G401 (cell line): ENCODE measurements around the gene ACTR6. TPM values are rescaled to one million over a fixed set of nuclear protein-coding genes. Genes with fewer than 3 reads are reported as not detected.
A peak's percentile ranks its signal among the peaks of the same experiment; 100 is the strongest.
"Not testable (repeated sequence)": the region's sequence is repeated elsewhere in the genome, so short reads cannot be mapped to it uniquely, and the experiment has no call there.

Experiments
- DNase-seq: peaks from one replicate; pipeline ENCODE4 v3.0.0-alpha.2; 2015; ENCODE audit warnings: low spot score
- in situ Hi-C: cut with HindIII; loops from 2 replicates; pipeline ENCODE4 v1.10.0; 2016; ENCODE audit warnings: low sequenced_read_pairs, mixed read lengths
- total RNA-seq: library from RNA; depleted of rRNA; stranded (reverse); fragments of >200 nt; shearing (Covaris generic); gene quantifications from 2 replicates; pipeline ENCODE4 v1.2.3, GENCODE V29; 2014; rRNA removed

Gene ACTR6
- total RNA-seq, 1 experiment from 2014 or later: 38.1 TPM

GRCh38 chr12:100251917-100252316 is 51.3 kb downstream of the ACTR6 start:
- in situ Hi-C loops: no loop called here
- DNase-seq: no peak

- no peak for DNase-seq
- in situ Hi-C loops: no loop called here
Observed at GRCh38 chr12:100253437-100253836, 52.8 kb downstream of the ACTR6 start.

- in situ Hi-C loops: no loop called here
Observed at GRCh38 chr12:100254876-100255275, 54.3 kb downstream of the ACTR6 start.

GRCh38 chr12:100258127-100258526 is 57.5 kb downstream of the ACTR6 start:
- in situ Hi-C loops: no loop called here
- no peak for DNase-seq

More at GRCh38 chr12:100254876-100255275, 54.3 kb downstream of the ACTR6 start:
- DNase-seq: no peak

GRCh38 chr12:100263131-100263530 is 62.5 kb downstream of the ACTR6 start:
- in situ Hi-C loops: no loop called here

GRCh38 chr12:100265107-100265506 is 64.5 kb downstream of the ACTR6 start:
- in situ Hi-C loops, DNase-seq: not testable (repeated sequence)

More at GRCh38 chr12:100263131-100263530, 62.5 kb downstream of the ACTR6 start:
- no peak for DNase-seq

- in situ Hi-C loops: no loop called here
- no peak for DNase-seq
Observed at GRCh38 chr12:100265732-100266584, 65.3 kb downstream of the ACTR6 start.

GRCh38 chr12:100266585-100266834 is 65.9 kb downstream of the ACTR6 start:
- in situ Hi-C loops: no loop called here
- DNase-seq: no peak

- in situ Hi-C loops: no loop called here
- peak; percentile 99 for DNase-seq
Observed at GRCh38 chr12:100266835-100267602, 66.4 kb downstream of the ACTR6 start, which contains the start of the genes DEPDC4 and SCYL2. TSS of gene DEPDC4 (minus strand) at chr12:100267079. CDS start at chr12:100267076, 3 bp downstream. TSS of gene SCYL2 (plus strand) at chr12:100267177. CDS start at chr12:100282971, 15,794 bp downstream.

GRCh38 chr12:100267603-100268281 is 67.1 kb downstream of the ACTR6 start:
- in situ Hi-C loops: no loop called here
- DNase-seq: peak; percentile 31

GRCh38 chr12:100268835-100269564 is 68.4 kb downstream of the ACTR6 start:
- DNase-seq: no peak

GRCh38 chr12:100273782-100274181 is 73.2 kb downstream of the ACTR6 start:
- DNase-seq: peak; percentile 24
- in situ Hi-C loops: no loop called here

More at GRCh38 chr12:100268835-100269564, 68.4 kb downstream of the ACTR6 start:
- in situ Hi-C loops: no loop called here

Other genes with a start within 250 kb of the ACTR6 start
- gene ANKS1B, start 215.9 kb upstream of the ACTR6 start, total RNA-seq: not detected in 2 replicates
- gene BLTP3B, start 57.9 kb upstream of the ACTR6 start, total RNA-seq: 34.2 and 53.8 TPM in 2 replicates
- 0.10 and 1.5 TPM in 2 replicates for gene DEPDC4, start 66.3 kb downstream of the ACTR6 start, total RNA-seq
- 7.1 and 10.9 TPM in 2 replicates for gene SCYL2, start 66.4 kb downstream of the ACTR6 start, total RNA-seq
- gene SLC17A8, start 156.3 kb downstream of the ACTR6 start, total RNA-seq: 0.80 TPM in 1 of 2 replicates, not detected in the other